Urothelium cell line (cell line): ENCODE results near the gene HIVEP1.

Experiments used
- DNase-seq: peaks from one replicate; pipeline ENCODE4 v3.0.0; 2011; ENCODE audit warnings: low spot score, mixed read lengths
- FAIRE-seq: peaks from 2 replicates; lab custom pipeline; 2011; peaks lifted over from hg19 to GRCh38; lab: Jason Lieb, UNC

HIVEP1 gene

GRCh38 chr6:12047304-12047703 is 35.2 kb downstream of the HIVEP1 start:
- no peak for FAIRE-seq

GRCh38 chr6:12047792-12048432 is 35.8 kb downstream of the HIVEP1 start:
- no peak for DNase-seq
- FAIRE-seq = no peak

More at GRCh38 chr6:12047304-12047703, 35.2 kb downstream of the HIVEP1 start:
- no peak for DNase-seq

DNA sequence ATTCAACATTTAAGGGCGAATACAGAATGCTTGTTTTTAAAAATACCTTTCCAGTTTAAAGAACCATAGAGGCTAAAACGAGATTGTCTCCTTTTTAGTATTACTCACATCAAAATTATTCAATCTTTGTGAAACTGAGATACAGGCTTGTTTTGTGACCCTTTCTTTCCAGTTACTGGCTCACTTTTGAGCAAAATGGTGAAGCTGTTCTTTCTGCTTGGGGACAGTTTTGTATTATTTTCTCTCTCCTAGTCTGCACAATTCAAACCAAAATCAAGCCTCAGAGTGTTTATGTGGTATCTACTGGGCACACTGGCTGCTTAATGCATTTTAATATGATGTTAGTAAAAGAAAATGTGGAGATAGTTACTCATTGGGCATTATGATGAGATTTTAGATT is 36.5 kb downstream of the HIVEP1 start:
- no peak for FAIRE-seq
- no peak for DNase-seq

DNA sequence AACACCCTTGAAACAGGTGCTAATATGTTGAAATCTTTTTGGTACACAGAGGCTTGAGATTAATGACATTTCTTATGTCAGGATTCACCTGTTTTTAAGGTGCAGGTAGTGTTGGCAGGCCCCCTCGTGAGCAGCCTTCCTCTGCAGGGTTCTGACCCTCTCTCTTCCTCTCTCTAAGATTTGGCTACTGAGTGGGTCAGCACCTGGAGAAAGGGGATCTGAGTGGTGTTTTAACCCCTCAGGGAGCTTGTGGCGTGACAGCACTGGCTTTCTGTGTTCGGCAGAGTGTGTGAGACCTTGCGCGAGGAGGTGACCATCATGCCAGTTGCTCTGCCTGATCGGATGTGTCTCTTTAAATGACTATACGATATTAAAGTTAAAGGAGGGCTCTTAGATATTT is 37.1 kb downstream of the HIVEP1 start:
- DNase-seq = no peak
- FAIRE-seq = no peak

GRCh38 chr6:12051861-12052368 is 39.8 kb downstream of the HIVEP1 start:
- FAIRE-seq (no peak), DNase-seq (no peak)

- FAIRE-seq (no peak), DNase-seq (no peak)
These were observed 46.3 kb downstream of the HIVEP1 start for GRCh38 chr6:12058172-12058961.

DNA sequence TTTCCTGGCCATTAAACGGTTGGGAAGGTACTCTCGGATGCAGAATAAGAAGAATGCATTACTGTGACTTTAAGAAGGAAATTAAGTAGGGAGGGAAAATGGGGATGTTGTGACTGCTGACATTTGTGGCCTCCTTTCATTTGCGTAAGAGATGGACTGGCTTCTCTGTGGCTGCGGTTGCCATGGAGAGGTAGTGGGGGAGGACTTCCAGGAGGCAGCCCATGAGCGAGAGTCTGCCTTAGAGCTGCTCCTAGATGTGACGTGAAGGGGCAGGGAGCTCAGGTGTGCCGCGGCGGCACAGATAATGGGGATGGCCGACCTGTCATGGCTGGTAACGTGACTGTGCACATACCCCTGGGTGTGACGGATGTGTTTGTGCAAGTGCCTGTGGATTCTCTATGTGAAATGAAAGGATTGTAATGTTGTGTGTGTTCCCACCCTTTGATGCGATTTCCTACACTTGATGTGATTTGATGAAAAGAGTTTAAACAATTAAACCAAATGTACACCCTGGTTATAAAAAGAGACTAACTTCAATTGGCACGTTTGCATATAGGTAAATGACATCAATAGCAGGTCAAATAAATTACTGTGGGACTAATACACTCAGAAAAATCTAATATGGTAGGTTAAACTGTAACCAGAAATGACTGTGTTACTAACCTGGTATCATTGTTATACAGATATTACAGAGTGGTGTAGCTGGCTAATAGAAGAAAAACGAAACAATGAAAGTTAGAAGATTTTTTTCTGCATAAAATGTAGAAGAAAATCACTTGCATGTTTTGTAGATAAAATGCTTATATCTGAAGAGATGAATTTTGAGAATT is 48.9 kb downstream of the HIVEP1 start:
- DNase-seq (peak; percentile 48), FAIRE-seq (no peak)

- FAIRE-seq = no peak
These were observed 50.5 kb downstream of the HIVEP1 start for GRCh38 chr6:12062605-12063004.

DNA sequence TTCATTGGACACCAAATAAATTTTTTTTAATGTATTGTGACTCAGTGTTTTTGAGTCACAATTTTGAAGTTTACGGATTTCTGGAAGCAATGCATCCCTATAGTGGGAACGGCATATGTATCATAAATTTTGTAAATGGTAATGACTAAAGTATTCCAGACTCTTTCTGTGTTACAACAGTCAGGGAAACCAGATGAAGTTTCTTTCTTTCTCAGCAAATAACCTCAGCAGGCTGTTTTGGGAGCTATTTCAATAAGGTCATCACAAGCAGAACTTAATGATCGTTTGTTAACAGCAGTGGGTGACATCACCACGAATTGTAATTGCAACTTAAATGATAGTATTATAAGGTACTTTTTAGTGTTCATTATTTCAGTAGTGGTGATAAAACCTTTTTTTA is 52.0 kb downstream of the HIVEP1 start:
- DNase-seq (no peak), FAIRE-seq (no peak)

More at GRCh38 chr6:12062605-12063004, 50.5 kb downstream of the HIVEP1 start:
- no peak for DNase-seq

DNA sequence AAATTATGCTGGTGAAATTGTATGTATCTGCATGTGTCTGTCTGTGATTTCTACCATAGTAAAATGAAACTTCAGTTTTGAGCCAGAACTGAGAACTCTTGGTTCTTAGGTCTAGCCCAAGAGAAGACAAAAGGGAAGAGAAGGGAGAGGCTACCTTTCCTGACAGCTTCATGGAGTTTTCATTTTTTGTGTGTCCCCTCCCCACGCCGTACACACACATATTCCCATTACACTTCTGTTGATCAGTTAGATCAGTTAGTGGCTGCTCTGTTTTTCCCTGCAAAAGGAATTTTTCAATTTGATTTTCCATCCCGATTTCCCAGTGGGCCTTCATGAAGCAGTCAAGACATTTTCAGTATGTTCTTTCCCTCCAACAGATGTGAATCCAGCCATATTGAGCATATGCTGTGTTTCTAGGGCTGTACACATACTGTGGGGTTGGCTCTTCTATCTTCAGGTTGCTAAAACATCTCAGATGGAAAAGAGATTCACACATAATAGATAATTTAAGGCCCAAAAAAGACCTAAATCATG is 52.5 kb downstream of the HIVEP1 start:
- FAIRE-seq (no peak), DNase-seq (no peak)

GRCh38 chr6:12065321-12066140 is 53.4 kb downstream of the HIVEP1 start:
- DNase-seq = no peak
- no peak for FAIRE-seq

DNA sequence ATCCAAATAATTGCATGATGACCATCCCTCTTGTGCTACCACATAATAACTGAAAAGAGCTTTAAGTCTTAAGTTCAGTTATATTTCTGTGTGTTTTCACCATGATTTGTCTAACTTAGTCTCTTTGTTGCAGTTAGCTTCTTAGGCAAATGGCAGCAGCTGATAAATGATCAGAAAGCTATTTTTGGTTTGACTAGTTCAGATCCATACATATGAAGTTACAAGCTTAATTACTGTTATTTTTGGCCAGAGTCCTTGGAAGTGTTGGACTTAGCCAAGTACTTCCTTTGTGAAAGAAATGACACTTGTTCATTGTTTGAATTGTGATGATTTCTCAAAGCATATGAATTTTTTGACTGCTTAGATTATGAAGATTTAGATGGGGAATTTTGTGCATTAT is 54.2 kb downstream of the HIVEP1 start:
- DNase-seq = no peak
- no peak for FAIRE-seq

- FAIRE-seq = no peak
These were observed 56.9 kb downstream of the HIVEP1 start for GRCh38 chr6:12068899-12069557.

GRCh38 chr6:12069891-12070529 is 57.9 kb downstream of the HIVEP1 start:
- FAIRE-seq = no peak
- no peak for DNase-seq

More at GRCh38 chr6:12068899-12069557, 56.9 kb downstream of the HIVEP1 start:
- no peak for DNase-seq

- FAIRE-seq (no peak), DNase-seq (no peak)
These were observed 59.0 kb downstream of the HIVEP1 start for GRCh38 chr6:12071064-12071615.

DNA sequence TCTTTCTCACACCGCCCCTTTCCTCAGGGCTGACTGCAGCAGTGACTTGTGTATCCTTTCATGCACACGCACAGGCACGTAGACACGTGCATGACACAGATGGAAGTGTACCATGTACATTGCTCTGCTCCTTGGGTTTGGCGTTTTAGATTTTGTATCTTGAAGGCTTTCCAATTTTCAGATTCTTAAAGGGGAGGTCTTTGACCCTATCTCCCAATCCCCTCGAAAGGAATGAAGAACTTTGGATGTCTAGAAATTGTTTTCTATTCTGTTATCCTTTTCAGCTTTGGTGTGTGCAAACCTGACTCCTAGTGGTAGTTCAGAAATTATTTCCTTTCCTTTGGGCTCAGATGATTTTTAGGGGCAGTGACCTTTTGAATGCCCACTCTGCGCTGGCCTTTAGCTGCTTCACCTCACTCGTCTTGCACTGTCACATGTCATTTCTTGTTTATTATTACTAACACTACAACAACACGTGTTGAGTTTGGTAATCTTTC is 63.0 kb downstream of the HIVEP1 start:
- FAIRE-seq = no peak
- no peak for DNase-seq

DNA sequence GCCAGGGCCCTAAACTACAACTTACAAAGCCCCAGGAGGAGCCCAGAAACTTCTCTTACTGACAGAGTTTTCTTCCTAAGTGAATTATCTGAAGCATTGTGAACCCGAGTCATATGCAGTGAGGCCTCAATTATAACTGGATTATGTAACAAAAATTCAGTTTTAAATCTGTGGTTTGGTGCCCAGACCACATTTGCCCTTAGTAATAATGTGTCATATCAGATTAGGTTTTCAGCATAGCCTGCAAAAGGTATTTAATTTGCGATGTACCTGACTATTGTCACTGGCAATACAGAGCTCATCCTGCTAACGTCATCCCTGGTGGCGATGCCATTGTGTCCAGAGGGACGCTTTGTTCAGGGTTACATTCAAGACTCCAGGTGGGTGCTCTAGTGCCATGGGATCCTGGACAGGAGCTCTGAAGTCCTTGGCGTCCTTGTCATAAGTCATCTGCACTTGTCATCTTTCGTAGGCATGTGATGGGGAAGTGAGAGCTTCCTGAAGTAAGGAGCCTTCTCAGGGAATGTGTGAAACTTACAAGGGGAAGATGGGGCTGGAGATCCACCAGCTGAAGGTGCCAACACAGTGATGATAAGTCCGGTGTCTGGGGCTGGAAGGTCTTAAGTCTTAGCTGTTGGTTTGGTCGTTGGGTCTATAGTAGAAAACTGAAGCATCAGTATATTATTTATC is 65.1 kb downstream of the HIVEP1 start:
- FAIRE-seq (no peak), DNase-seq (no peak)

DNA sequence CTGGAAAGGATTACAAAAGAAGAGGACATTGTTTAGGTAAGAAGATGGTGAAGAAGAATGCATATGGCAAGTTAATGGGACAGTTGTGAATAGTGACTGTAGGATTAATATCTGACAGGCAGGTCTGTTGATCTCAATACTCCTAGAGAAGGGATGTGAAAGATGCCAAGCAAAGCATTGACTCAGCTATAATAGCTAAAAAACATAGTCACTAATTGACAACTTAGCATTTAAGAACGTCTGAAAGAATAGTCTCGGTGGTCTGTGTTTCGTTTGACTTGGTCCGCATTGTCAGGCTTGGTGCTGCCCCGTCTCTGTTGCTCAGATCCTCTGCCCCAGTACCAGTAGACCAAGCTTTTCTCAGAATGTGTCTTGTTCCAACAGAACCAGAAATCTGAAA is 65.9 kb downstream of the HIVEP1 start:
- FAIRE-seq (no peak), DNase-seq (no peak)
